GM12864 (cell line): ENCODE data around the gene OSBP2.

Source experiments
- DNase-seq: peaks from one replicate; pipeline ENCODE4 v3.0.0-alpha.2; 2011; ENCODE audit warnings: low read depth
- H3K4me3 ChIP-seq: 2 replicates; pipeline ENCODE4 v1.5.1; 2011; ENCODE audit warnings: mild to moderate bottlenecking, low read depth, low read length, control low read depth
- TF ChIP-seq, protein P1 (sequence below): IDR thresholded peaks from 2 replicates; pipeline ENCODE4 v1.5.1; 2011; ENCODE audit warnings: low read depth, mild to moderate bottlenecking, moderate library complexity, low read length, control low read depth, inconsistent platforms; ENCODE audit errors: missing control alignments

The OSBP2 gene

DNA sequence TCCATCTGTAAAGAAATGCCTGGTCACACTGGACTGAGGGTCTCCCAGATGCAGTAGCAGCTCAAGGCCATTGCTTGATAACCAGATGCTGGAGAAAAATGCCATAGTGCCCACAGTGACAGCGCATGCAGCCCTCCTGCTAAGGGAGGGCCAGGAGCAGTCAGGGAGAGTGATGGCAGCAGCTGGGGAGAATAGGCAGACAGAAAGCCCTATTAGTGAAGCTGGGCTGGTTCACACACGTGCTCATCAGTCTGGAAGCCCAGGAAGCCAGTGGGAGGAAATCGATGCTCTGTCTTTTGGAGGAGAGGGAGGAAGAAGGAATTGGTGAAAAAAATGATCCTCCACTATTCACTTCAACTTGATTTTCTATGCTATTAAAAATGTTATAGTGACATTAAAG, 82.9 kb downstream of the OSBP2 start:
- no peak overlapping the region for H3K4me3 ChIP-seq
- TF ChIP-seq, protein P1, sequence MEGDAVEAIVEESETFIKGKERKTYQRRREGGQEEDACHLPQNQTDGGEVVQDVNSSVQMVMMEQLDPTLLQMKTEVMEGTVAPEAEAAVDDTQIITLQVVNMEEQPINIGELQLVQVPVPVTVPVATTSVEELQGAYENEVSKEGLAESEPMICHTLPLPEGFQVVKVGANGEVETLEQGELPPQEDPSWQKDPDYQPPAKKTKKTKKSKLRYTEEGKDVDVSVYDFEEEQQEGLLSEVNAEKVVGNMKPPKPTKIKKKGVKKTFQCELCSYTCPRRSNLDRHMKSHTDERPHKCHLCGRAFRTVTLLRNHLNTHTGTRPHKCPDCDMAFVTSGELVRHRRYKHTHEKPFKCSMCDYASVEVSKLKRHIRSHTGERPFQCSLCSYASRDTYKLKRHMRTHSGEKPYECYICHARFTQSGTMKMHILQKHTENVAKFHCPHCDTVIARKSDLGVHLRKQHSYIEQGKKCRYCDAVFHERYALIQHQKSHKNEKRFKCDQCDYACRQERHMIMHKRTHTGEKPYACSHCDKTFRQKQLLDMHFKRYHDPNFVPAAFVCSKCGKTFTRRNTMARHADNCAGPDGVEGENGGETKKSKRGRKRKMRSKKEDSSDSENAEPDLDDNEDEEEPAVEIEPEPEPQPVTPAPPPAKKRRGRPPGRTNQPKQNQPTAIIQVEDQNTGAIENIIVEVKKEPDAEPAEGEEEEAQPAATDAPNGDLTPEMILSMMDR = no peak
- DNase-seq = no peak

DNA sequence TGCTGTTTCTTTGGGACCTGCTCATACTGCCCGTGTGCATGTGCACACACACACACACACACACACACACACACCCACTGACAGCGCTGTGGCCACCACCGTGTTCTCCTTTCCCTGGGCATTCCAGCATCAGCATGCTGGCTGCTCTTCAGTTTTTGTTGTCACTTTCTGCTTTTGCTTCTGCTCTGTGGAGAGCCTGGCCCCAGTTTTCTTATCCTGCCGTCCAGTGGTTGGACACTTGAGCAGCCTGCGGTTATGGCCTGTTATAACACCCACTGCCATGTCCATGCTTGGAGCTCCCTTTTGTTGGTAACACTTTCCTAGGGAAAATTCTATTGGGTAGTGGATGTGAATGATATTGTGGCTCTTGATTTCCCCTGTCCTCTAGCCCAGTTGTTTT, 83.6 kb downstream of the OSBP2 start:
- no peak for DNase-seq
- no peak overlapping the region for H3K4me3 ChIP-seq
- TF ChIP-seq, protein P1 = no peak

DNA sequence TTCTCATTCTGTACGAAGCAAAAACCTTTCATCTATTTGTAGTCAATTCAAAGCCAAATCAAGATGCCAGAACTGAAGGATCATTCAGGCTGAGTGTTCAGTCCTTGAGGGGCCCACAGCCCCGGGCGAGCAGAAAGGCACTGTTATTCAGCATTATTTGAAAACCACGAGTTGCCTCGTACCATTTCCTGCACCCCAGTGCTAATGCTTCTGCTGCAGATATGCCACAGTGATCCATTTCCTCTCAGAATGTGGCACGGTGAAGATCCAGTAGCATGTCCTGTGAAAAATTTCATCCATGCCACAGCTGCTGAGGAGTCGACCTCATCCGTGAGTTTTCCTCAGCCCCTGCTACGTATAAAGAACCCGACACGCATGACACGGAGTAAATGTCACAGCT, 85.4 kb downstream of the OSBP2 start:
- TF ChIP-seq, protein P1 = no peak
- no peak for DNase-seq
- H3K4me3 ChIP-seq = no peak overlapping the region

DNA sequence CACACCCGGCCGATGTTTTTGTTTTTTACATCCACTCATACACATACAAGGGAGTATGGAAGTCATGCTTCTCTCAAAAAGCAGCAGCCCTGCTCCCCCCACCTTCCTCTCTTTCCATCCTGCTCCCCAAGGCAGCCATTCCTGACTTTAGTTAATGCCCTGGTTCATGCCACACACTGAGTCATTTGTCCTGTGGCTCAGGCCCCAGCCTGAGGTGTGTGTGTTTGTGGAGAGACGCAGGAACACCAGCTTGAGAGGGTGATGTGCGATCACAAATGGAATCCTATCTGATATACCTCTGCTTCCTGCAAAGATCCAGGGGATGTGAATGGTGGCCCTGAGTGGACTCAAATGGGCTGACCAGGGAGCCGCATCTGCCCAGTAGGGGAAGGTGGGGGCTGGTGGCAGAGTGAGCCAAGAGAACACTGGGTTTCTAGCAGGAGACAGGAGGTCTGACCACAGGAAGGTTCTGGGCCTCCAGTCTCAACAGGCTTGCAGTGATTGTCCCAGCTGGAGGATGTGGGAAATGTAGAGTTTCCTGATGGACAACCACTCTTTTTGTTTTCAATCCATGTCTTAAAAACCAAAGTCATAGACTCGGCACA, 86.7 kb downstream of the OSBP2 start:
- no peak for DNase-seq
- TF ChIP-seq, protein P1 = no peak
- H3K4me3 ChIP-seq = no peak overlapping the region

DNA sequence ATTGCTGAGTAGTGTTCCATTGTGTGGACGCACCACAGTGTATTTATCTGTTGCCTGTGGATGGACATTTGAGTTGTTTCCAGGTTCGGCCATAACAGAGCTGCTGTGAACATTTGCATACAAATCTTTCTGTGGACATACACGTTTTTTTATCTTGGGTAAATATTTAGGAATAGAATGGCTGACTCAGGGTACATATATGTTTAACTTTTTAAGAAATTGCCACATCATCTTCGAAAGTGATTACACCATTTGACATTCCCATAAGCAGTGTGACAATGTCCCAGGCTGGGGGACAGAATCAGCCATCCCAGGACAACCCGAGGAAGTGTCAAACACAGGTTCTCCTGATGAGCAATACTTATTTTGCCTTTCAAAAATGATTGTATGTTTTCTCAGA, 87.9 kb downstream of the OSBP2 start:
- no peak overlapping the region for H3K4me3 ChIP-seq
- no peak for DNase-seq
- TF ChIP-seq, protein P1 = no peak

DNA sequence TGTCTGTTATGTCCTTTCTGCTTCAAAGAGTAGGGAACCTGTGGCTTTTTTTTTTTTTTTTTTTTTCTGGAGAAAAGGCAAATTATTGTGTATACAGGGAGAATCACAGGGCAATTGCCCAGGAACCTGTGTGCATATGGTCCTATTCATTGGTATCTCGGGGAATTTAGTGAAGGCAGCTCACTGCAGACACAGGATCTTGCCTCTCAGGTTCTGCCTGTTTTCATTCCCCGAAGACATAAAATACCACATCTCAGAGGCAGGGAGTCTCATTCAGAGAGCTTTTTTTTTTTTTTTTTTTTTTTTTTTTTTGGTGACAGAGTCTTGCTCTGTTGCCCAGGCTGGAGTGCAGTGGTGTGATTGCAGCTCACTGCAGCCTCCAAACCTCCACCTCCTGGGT, 88.3 kb downstream of the OSBP2 start:
- DNase-seq = no peak
- TF ChIP-seq, protein P1 = no peak

DNA sequence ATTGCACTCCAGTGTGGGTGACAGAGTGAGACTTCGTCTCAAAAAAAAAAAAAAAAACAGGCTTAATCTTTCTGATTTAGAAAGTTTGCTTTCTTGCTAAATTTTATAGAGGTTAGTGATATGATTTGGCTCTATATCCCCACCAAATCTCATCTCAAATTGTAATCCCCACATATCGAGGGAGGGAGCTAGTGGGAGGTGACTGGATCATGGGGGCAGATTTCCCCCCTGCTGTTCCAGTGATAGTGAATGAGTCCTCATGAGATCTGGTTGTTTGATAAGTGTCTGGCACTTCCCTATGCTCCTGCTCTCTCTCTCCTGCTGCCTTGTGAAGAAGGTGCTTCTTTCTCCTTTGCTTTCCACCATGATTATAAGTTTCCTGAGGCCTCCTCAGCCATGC, 90.9 kb downstream of the OSBP2 start:
- H3K4me3 ChIP-seq = no peak overlapping the region
- TF ChIP-seq, protein P1 = no peak
- DNase-seq = no peak

More for the DNA sequence above, 88.3 kb downstream of the OSBP2 start:
- no peak overlapping the region for H3K4me3 ChIP-seq
